ENCODE measurements around the gene SHTN1.

- TF ChIP-seq CTCF (IDR thresholded peaks at IDR 0.05) (no peak), POLR2AphosphoS5 (IDR thresholded peaks at IDR 0.05) (no peak), POLR2A (IDR thresholded peaks at IDR 0.05) (no peak), EP300 (IDR thresholded peaks at IDR 0.05) (no peak)
These were observed 111.9 kb downstream of the SHTN1 start for GRCh38 chr10:116892907-116893685.

All from stomach (tissue), 4 donors.